Glomerular endothelial cell (primary cell): ENCODE results near the gene KIAA1328. TPM values are rescaled to one million over a fixed set of nuclear protein-coding genes. Genes with fewer than 3 reads are reported as not detected.

Source experiments
- DNase-seq: peaks from one replicate; pipeline ENCODE4 v3.0.0-alpha.2; 2011; ENCODE audit warnings: low read depth, low spot score; ENCODE audit errors: extremely low read depth
- total RNA-seq: library from RNA; depleted of rRNA; stranded (reverse); fragments of >200 nt; gene quantifications from 2 replicates; pipeline ENCODE4 v1.2.3, GENCODE V29; 2015

The KIAA1328 gene
- total RNA-seq, 1 donor from 2014 or later, result 6.4 TPM

GRCh38 chr18:37188016-37188791 is 359.3 kb downstream of the KIAA1328 start:
- DNase-seq, result no peak

- no peak for DNase-seq
Measured at GRCh38 chr18:37199741-37200140, 370.8 kb downstream of the KIAA1328 start.

DNA sequence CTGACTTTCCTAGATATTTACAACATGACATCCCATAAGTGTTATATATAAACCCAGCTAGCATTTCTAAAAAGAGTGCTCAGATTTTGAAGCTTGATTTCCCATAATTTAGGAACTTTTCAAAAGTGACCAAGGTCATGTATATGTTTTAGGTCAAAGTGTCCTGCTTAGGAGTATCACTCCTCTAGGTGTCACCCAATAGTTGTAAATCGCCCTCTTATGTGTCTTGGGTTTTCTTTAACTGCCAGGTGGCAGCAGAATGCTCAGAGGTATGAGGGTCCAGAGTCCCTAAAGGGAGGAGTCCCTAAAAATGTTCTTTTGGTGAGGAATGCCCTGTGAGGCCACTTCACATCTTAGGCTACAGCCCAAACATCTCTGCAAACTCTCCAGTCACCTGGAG is 378.4 kb downstream of the KIAA1328 start:
- no peak for DNase-seq

DNA sequence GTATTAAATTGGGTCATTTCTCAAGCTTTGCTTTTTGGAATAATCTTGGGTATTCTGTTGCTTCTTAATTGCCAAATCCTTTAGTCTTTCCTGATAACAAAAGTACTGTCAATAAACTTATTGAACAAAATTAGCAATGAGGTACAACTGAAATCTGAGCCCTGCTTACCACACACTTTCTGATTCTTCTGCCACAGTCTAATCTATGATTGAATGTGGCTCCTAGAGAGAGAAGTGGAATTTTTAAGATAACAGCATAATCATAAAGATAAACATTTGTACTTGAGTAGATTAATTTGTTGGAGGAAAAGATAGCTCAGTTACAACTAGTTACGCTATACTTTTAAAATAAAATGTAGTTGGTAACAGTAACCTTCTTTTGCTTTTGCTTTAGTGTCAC is 381.9 kb downstream of the KIAA1328 start:
- no peak for DNase-seq

DNA sequence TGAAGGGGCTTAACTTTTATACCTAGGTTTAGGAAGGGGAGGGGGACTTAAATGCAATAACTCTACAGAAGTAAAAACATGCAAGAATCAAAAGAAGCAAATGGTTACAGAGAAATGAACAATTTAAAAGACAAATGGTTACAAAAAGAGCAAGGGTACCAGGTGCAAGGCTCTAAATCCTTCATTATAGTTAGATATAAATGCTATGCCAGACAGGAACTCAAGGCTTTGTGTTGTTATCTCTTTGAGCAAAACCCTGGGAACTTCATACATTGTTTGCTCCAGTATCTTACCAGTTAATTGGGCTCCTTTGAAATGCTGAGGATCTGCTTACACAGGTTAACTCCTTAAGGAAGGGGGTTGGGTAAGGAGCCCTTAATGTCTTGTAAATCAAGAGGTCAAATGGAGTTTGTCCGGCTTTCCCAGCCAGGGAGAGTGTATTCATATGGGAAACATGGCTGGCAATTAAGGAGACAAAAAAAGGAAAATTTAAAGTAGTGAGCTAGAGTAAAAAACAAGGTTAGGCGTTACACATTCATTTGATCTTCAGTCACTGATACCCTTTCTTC is 389.2 kb downstream of the KIAA1328 start:
- no peak for DNase-seq

GRCh38 chr18:37219257-37219656 is 390.3 kb downstream of the KIAA1328 start:
- no peak for DNase-seq

DNA sequence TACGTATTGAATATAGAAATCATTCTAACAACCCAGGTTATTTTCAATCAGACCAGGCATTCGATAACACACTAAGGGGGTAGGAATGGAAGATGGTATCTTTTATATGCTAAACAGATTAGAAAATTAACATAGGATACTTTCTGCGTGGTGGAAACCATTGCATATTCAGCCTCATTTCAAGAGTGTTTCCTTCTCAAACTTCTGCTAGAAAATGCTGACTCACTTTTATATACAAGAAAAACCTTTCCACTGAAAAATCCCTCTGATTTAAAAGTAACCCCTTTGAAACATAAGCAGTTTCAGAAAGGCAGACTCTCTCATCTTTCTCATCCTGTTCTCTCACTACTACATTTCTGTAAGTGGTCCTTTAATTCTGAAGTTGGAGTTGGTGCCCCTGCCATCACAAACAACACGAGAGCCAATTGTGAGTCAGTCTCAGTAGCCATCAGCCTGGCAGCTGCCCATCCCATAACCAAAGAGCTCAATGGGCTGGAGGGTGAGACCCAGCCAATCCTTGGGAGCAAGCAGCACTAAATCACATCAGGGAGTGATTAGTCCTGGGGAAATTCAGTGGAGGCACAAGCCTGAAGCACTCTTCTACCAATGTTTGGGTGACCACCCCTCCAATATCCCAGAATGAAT is 393.5 kb downstream of the KIAA1328 start:
- DNase-seq, result no peak

DNA sequence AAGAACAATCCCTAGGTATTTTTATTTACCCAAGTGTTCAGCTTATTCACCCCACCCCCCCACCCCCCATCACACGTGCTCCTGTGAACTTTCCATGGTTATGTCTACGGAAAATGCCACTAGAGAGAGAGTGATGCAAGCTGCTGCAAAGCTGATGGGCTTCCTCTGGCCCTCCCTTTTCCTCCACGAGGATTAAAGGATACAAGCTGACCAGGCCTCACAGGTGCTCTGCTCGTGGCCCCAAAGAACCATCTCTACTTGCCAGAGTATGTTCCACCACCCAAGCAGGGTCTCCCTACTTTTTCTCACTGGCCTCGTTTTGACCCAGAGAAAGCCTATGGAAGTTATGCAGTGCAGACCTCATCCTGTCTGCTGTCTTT is 394.1 kb downstream of the KIAA1328 start:
- no peak for DNase-seq

DNA sequence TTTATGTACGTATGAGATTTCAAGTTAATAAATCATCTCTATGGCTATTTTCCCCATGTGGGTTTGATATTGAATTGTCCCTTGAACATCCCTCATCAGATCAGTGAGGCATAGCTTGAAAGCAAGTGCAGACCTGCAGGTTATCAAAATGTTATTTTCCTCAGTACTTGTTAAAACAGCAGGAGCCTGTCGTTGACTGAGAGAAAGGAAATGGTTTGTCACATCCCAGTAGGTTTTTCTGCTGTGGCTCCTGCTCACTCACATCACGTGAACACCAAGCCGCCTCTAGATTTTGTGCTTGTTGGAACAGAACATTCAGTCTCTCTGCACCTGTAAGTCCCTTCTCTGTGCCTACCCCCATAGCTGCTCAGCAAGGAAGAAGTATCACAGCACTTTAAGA is 396.4 kb downstream of the KIAA1328 start:
- no peak for DNase-seq

DNA sequence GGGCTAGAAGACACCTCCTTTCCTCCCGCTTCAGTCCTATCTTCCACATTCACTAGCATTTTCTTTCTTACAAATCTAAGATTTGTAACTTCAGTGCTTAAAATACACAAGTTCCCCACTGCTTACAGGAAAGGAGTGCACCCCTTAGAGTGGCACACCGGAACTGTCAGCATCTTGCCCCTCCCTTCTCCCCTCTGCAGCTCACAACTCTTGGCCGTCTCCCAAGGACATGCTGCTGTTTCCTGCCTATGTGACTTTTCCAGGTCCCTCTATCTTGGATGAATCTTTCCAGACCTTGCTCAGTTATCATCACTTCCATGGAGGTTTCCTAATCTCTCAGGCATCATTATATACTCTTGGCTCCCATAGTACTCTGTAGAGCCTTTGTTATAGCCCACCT is 401.8 kb downstream of the KIAA1328 start:
- DNase-seq, result no peak

DNA sequence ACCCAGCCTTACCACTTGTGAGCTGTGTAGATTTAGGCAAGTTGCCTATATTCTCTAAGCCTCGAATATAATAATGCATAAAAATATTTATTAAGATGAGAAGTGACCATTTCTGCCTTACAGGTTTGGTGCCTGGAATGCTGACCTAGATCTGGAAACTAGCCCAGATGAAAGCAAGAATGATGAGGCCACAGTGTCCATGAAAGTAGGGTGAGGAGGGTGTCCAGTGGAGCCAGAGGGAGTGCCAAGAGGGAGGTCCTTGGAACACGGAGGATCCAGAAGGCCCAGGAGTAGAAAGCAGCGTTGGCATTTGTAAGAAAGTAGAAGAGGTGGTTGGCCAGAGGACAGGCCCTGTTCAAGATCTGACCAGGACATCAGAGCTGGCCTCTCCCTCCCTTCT is 402.3 kb downstream of the KIAA1328 start:
- no peak for DNase-seq

- no peak for DNase-seq
Measured at GRCh38 chr18:37235583-37235982, 406.7 kb downstream of the KIAA1328 start.

DNA sequence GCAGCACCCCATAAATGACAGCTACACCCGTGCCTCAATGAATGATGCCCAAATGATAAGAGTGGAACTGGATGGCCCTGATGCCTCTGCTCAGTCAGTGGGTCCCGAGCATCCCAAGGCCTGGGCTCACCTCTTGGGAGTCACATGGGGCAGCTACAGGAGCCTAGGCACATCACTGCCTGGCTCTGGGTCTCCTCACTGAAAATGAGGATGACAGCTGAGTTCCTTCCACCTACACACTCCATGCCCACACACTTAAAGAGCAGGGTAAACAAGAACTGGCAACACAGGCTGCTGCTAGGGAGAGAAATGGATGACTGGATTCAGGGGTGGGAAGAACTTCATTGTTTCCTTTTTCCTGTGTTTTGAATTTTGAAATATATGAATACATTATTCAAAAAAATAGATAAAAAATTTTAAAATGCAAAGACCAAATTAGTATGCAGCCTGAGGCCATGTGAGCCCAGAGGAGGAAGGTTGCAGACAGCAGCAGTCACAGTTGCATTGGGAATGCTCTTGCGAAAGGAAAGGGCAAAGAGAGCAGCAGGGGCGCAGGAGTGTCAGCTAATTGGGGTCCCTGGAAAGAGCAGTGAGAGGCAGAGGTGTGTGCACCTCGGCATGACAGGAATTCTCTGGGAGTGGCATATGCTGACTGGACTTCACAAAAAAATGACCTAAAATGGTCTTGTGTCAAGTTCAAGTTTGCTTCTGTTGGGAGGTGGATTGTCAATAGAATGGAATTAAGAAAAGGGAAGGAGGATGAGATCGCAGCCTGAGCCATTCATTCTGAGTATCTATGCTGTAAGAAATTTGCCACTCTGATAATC is 409.6 kb downstream of the KIAA1328 start:
- DNase-seq, result no peak

DNA sequence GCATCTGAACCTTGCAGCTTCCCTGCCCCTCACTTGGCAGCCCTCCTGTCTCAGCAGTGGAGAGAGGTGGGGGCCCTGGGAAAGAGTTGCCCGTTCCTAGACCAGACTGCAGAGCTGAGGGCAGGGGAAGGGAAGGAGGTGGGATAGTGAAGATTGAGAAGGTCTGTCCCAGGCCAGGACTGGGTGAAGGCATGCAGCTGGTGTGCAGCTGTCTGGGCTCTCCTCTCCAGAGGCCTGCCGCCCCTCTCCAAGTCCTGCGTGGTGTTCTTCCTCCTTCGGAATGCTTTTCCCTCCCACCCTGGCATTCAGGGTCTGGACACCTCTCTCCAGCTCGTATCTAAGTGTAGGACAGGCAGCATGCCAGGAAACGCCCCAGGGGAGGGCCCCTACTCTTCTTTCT is 413.2 kb downstream of the KIAA1328 start:
- DNase-seq, result no peak

GRCh38 chr18:37242826-37243560 is 414.1 kb downstream of the KIAA1328 start:
- DNase-seq, result no peak

DNA sequence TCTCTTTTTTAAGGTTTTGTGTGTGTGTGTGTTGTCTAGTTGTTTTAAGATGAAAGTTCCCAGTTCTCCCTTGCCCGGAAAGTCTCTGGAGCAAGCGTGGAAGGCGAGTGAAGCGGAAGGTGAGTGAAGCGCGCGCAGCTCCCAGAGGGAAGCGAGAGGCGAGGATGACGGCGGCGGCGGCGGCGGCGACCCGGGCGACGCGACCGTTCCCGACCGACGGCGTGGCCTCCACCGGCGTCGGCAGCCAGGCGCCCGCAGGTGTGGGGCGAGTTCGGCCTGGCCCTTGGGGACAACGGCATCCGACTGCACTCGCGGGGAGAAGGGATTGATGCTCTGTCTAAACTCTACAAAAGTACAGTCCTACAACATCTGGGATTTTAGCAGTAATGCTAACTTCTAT is 414.8 kb downstream of the KIAA1328 start:
- no peak for DNase-seq

- no peak for DNase-seq
Measured at GRCh38 chr18:37244618-37245017, 415.7 kb downstream of the KIAA1328 start.

DNA sequence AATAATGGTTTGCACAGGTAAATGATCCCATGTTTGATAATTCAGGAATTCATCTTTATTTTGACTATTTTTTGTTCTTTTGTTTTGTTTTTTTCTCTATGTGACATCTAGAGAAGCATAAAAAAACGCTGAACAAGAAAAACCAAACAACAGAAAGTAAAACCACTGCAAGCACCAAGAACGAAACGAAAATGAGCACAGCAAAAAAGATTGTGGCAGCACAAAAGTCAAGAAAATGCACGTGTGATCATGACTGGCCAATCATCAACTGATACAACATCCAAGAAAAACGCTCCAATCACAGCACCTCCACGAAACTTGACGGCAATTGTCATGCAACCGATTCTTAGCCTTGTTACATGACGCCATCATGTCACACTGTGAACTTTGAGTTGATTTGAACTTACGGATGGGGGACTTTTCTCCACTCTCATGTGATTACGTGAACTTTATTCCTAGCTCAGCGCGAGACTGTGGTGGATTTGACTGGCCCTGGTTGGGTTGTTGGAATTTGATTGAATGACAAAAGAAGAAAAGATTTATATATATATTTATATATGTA is 417.9 kb downstream of the KIAA1328 start:
- DNase-seq, result no peak

GRCh38 chr18:37247497-37248161 is 418.7 kb downstream of the KIAA1328 start:
- no peak for DNase-seq

GRCh38 chr18:37248281-37248680 is 419.4 kb downstream of the KIAA1328 start:
- DNase-seq, result no peak
